HG03045 (cell line): ENCODE data around the gene RBCK1.

Source experiments
- ATAC-seq: cut with Tn5 transposase; IDR thresholded peaks from one replicate; pipeline ENCODE4 v1.9.1; 2021; ENCODE audit warnings: mild to moderate bottlenecking, moderate library complexity; ENCODE audit not compliant: unreplicated experiment

RBCK1 gene

GRCh38 chr20:396619-397431 lies 11.3 kb upstream of the RBCK1 start:
- no peak for ATAC-seq

DNA sequence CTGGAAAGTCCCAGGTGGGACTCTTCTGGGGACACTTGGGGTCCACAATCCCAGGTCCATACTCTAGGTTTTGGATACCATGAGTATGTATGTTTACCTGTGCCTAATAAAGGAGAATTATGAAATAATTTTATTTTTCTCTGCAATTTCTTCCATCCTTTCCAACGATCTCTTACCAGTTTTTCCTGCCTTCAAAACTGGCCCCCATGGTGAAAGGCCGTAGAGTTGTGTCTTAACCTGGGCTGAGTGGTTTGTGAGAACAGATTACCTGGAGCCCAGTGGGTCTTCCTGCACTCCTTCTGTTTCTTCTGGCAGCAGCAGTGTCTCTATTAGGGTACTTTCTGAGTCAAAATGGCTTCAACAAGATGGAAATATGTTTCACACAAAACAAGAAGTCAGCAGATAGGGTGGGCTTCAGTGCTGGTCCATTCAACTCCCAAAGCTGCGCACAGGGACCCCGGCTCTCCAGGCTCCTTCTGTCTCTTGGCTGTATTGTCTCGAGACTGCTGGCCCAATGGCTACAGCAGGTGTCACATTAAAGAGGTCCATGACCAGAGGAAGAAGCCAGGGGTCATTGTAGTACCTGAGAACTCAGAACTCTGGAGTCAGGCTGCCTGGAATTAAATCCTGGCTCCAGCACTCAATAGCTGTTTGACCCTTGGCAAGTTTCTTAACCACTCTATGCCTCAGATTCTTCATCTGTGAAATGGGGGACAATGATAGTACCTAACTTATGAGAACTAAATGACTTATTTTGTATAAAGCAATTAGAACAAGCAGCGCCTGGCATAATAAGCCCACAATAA lies 10.5 kb upstream of the RBCK1 start:
- ATAC-seq, result no peak

DNA sequence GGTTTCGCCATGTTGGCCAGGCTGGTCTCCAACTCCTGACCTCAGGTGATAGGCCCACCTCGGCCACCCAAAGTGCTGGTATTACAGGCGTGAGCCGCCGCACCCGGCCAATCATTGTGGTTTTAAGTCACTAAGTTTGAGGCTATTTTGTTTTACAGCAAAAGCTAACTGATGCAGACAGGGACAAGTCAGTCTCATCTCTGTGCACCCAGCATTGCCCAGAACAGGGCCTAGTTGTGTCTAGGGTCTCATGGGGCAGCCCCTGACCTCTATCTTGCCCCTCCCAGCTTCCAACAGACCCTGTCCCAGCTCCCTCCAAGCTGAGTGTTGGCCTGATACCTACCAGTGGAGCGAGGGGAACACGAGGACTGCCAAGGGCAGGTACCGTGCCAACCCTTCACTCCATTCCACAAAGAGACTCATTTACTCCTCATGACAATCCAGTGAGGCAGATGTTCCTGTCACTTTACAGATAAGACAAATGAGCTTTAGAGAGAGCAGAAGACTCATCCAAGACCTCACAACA lies 8.9 kb upstream of the RBCK1 start:
- no peak for ATAC-seq

DNA sequence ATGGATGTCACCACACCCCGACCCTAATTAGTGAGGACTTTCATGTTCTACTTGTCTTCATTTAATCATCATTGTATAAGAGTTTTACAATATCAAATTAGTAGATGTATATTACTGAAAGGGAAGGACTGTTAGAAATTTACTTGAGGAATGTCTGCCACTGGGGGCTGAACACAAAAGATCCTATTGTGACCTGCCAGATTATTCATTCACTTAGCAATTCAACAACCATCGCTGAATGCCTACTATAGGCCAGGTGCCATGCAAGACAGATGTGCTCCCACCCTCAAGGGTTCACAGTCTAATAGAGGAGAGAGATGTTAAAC lies 8.0 kb upstream of the RBCK1 start:
- no peak for ATAC-seq

DNA sequence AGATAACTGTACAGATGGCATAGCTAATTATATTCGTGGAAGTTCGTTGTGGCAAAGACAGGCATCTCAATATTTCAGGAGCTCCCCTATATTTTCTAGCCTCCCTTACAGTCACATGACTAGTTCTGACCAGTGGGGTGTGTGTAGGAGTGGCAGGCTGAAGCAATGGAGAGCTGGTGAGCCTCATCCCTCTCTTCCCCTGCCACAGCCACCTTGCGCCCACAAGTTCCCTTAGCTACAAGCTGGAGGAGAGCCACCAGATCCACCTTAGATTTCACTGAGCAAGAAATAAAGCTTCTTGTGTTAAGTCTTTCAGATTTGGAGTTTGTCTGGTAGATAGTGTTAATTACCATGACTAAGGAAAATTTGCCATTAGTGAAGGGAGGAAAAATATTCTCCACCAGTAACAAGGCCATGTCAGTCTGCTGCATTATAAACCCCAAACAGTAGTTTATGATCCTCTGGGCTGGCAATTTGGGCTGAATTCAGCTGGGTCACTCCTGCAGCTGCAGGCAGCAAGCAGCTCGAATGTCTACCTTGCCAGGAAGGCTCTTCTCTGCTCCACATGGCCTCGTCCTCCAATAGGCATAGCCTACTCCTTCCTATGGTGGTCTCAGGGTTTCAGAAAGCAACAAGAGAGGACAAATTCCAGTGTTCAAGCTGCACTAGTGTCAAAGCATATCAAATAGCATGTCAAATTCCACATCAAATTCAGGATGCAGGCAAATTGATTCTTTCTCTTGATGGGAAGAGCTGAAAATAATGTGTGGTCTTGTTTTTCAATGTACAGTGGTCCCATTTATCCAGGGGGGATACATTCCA lies 7.4 kb upstream of the RBCK1 start:
- no peak for ATAC-seq

DNA sequence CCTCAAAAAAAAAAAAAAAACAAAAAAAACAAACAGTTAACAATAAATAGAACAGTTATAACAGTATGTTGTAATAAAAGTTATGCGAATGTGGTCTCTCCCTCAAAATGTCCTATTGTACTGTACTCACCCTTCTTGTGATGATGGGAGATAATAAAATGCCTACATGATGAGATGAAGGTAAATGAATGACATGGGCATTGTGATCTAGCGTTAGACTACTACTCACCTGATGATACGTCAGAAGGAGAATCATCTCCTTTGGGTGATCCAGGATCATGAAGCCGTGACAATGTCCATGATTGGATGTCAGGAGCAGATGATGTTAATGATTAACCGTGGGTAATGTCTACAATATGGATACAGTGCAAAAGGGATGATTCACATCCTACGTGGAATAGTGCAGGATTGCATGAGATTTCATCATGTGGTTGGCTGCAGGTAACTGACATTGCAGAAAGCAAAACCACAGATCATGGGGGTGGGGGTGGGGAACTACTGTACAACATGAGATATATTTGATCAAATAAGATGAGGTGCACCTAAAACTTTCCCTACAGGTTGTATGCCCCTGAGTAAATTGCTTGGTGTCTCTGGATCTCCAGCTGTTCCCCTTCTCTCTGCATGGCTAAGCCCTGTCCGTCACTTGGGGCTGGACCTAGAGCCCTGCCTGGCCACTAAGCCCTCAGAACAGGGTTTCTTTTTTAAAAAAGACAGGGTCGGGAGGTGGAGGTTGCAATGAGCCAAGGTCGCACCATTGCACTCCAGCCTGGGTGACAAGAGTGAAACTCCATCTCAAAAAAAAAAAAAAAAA lies 6.2 kb upstream of the RBCK1 start:
- no peak for ATAC-seq

- ATAC-seq, result no peak
These were observed 5.6 kb upstream of the RBCK1 start for GRCh38 chr20:402496-402885.

DNA sequence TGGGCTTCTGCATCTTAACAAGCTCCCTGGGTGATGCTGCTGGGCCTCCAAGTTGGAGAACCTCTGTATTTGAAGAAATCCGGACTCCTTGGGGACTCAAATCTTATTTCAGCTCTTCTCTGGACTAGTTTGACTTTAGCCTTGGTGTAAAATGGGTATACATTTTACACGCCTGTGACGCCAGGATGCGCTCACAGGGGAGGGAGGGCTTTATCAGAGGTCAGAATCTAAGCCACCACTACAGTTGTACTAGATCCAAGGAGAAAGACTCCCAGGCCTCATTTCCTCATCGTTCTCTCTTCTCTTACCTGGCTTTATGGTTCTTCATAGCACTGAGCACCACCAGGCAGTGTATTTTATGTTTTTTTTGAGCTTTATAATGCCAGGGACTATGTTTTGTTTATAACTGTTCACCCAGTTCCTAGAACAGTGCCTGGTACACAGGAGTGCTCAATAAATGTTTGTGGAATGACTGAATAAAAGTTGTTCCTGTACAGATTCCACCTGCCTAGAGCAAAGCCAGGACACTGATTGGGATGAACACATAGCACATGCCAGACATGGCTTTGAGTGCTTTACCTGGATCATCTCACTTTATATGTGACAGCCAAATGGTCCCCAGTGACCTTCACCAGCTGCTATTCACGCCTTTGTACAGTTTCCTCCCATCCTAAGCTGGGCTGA lies 5.1 kb upstream of the RBCK1 start:
- ATAC-seq, result no peak

DNA sequence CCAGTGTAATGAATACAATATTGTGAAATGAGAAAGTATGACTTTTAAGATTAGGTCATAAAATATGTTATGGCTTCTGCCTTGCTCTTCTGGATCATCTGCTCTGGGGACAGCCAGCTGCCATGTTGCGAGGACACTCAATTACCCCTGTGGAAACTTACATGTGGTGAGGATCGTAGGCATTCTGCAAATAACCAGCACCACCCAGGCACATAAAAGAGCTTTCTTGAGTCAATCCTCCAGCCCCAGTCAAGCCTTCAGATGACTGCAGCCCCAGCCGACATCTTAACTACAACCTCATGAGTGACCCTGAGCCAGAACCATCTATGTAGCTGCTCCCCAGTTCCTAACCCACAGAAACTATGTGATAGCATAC lies 4.5 kb upstream of the RBCK1 start:
- ATAC-seq, result no peak

GRCh38 chr20:404088-404487 lies 4.0 kb upstream of the RBCK1 start:
- ATAC-seq, result no peak

GRCh38 chr20:406200-407132 lies 1.6 kb upstream of the RBCK1 start:
- no peak for ATAC-seq

- ATAC-seq, result peak; percentile 61
These were observed 756 bp upstream of the RBCK1 start for GRCh38 chr20:407133-407952.

GRCh38 chr20:408843-409696 lies 971 bp downstream of the RBCK1 start:
- ATAC-seq, result peak; percentile 5

- no peak for ATAC-seq
These were observed 1.8 kb downstream of the RBCK1 start for GRCh38 chr20:409697-410559.

- no peak for ATAC-seq
These were observed 4.0 kb downstream of the RBCK1 start for GRCh38 chr20:412081-412480.

DNA sequence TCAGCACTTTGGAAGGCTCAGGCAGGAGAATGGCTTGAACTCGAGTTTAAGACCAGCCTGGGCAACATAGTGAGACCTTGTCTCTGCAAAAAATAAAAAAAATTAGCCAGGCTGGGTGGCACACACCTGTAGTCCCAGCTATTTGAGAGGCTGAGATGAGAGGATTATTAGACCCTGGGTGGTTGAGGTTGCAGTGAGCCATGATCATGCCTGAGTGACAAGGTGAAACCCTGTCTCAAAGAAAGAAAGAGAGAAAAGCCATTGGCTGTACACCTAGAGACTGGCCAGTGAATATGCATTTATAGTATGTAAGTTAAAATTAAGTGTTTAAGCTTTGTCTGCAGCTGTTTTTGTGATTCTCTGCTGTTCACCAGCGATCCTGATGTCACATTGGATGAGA lies 6.1 kb downstream of the RBCK1 start:
- no peak for ATAC-seq
